K562 (cell line): ENCODE measurements around the gene ATP2A3. TPM values are rescaled to one million over a fixed set of nuclear protein-coding genes. Genes with fewer than 3 reads are reported as not detected.

Experiments
- FIP1L1 ChIP-seq: fragments of 200-400 bp; formaldehyde crosslinking; IDR thresholded peaks from 2 replicates; pipeline ENCODE4 v1.6.1; 2018; ENCODE audit warnings: mild to moderate bottlenecking, low read depth, low read length; ENCODE audit not compliant: poor library complexity, severe bottlenecking
- MIER1 ChIP-seq: fragments of 450-650 bp; IDR thresholded peaks from 2 replicates; pipeline ENCODE4 v1.6.1; 2016; ENCODE audit warnings: antibody characterized with exemption, mild to moderate bottlenecking, low read depth
- MYC ChIP-seq, 2 experiments: fragments of 250-450 bp in 1 of 2; sonication (Bioruptor Pico) in 1 of 2; IDR thresholded peaks; 2 replicates each; pipeline versions ENCODE4 v1.5.1 to v1.6.1; 2012 to 2021; ENCODE audit warnings: low read depth in 2 of 2, borderline replicate concordance in 1 of 2, improper control_type of control experiment in 1 of 2, low read length in 1 of 2, mild to moderate bottlenecking in 1 of 2, moderate library complexity in 1 of 2
- NFIC ChIP-seq: fragments of 450-650 bp; IDR thresholded peaks from 2 replicates; pipeline ENCODE4 v1.6.1; 2017; ENCODE audit warnings: mild to moderate bottlenecking, inconsistent platforms
- POLR2G ChIP-seq: fragments of 200-400 bp; formaldehyde crosslinking; IDR thresholded peaks from 2 replicates; pipeline ENCODE4 v1.6.1; 2017; ENCODE audit warnings: low read depth, mild to moderate bottlenecking, antibody characterized with exemption, low read length, moderate library complexity
- polyA plus RNA-seq, 8 experiments: library from polyadenylated mRNA; depleted of rRNA in 4 of 8; stranded (reverse) in 5 of 8; unstranded in 3 of 8; fragments of >200 nt; fragmentation: Nextera tagmentation in 2 of 8; fragmentation: Illumina TruSeq in 1 of 8; extraction: Ambion mirVana in 2 of 8; extraction: Trizol in 1 of 8; gene quantifications; 2 replicates each; pipeline versions ENCODE4 v1.2.1 to v1.2.3, GENCODE V29; 2011 to 2014; ENCODE audit warnings: inconsistent platforms in 1 of 8, missing spikeins in 1 of 8
- total RNA-seq, 7 experiments: library from RNA; depleted of rRNA in 6 of 7; stranded (reverse); fragments of >200 nt in 6 of 7; fragmentation: Illumina TruSeq in 2 of 7; extraction: Trizol in 2 of 7; gene quantifications; 2 replicates each; pipeline versions ENCODE4 v1.2.1 to v1.2.3, GENCODE V29; 2011 to 2021; ENCODE audit warnings: low replicate concordance in 1 of 7
- TF ChIP-seq, protein P1 (sequence below), 3 experiments: IDR thresholded peaks in 2 of 3; conservative IDR thresholded peaks in 1 of 3; 2 replicates each; pipeline ENCODE4 v1.5.1; 2011 to 2012; ENCODE audit warnings: low read length in 3 of 3, mild to moderate bottlenecking in 3 of 3, control low read depth in 2 of 3, improper control_type of control experiment in 1 of 3, inconsistent platforms in 1 of 3, low read depth in 1 of 3, mixed read lengths in 1 of 3, moderate library complexity in 1 of 3; ENCODE audit not compliant: insufficient read depth in 2 of 3
- TF ChIP-seq, protein P2 (sequence below): sonication (generic); formaldehyde crosslinking; IDR thresholded peaks from 2 replicates; pipeline ENCODE4 v1.5.0; 2020; ENCODE audit warnings: missing genetic modification reagents

Gene ATP2A3
- total and polyA plus RNA-seq, 9 of the 15 experiments (the other 6 are each of a cell fraction or from before 2014, with no cell fraction given): 0.65 to 103 (median 31.3) TPM

DNA sequence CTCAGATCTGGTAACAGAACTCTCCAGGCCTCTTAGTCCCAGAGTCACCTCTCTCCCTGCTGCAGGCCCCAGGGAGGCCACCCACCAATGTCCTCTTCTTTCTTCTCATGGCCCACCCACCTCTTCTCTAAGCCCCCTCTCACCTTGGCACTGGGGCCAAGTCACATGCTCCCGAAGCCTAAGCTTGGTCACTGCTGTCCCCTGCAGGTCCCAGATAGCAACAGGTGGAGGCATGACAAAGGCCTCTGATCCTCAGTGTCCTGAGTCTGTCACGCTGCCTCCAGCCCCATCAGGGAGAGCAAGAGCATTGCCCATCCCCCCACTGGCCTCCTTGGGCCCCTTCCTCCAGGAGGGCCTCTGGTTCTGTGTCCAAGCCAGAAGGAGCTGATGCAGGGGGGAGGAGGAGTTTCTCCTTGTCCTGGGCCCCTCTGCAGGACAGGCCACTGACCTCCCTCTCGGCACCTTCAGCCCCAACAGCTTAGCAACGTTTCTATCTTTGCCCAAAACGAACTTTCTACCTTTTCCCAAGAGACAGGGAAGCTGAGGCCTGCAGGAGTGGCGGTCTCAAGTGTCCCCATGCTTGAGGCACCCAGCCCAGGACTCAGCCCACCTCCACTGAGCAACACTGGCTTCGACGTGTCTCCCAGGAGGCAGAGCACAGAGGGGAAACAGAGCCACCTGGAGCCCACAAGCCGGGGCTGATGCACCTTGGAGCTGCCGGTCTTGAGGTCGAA is 56.6 kb downstream of the ATP2A3 start (continued):
- TF ChIP-seq, protein P1, sequence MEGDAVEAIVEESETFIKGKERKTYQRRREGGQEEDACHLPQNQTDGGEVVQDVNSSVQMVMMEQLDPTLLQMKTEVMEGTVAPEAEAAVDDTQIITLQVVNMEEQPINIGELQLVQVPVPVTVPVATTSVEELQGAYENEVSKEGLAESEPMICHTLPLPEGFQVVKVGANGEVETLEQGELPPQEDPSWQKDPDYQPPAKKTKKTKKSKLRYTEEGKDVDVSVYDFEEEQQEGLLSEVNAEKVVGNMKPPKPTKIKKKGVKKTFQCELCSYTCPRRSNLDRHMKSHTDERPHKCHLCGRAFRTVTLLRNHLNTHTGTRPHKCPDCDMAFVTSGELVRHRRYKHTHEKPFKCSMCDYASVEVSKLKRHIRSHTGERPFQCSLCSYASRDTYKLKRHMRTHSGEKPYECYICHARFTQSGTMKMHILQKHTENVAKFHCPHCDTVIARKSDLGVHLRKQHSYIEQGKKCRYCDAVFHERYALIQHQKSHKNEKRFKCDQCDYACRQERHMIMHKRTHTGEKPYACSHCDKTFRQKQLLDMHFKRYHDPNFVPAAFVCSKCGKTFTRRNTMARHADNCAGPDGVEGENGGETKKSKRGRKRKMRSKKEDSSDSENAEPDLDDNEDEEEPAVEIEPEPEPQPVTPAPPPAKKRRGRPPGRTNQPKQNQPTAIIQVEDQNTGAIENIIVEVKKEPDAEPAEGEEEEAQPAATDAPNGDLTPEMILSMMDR (IDR thresholded peaks at IDR 0.05 in 2 of 3, conservative IDR thresholded peaks at IDR 0.05 in 1 of 3; ENCODE audit: insufficient read depth in 2 of 3, low read depth in 1 of 3, low read length in 3 of 3): peak; percentile 59 to 70 (median 62)
- TF ChIP-seq, protein P2, sequence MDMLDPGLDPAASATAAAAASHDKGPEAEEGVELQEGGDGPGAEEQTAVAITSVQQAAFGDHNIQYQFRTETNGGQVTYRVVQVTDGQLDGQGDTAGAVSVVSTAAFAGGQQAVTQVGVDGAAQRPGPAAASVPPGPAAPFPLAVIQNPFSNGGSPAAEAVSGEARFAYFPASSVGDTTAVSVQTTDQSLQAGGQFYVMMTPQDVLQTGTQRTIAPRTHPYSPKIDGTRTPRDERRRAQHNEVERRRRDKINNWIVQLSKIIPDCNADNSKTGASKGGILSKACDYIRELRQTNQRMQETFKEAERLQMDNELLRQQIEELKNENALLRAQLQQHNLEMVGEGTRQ (CRISPR knock-in tag): peak; percentile 56
- 0 out of 2 replicates have a peak, but pooled peaks have one; percentile 44 for TF ChIP-seq NFIC
- TF ChIP-seq POLR2G: peak; percentile 47; the same call in 1 of the 2 replicates
- TF ChIP-seq FIP1L1: no peak
- TF ChIP-seq MIER1: peak; percentile 71; the same call in 1 of the 2 replicates
- TF ChIP-seq MYC (IDR thresholded peaks at IDR 0.05; ENCODE audit: low read depth, low read length): peak; percentile 58; the same call in 1 of the 2 replicates
- TF ChIP-seq MYC (CRISPR knock-in tag; IDR thresholded peaks at IDR 0.05; ENCODE audit: borderline replicate concordance, low read depth): no peak
